PC-9 (cell line): ENCODE measurements around the gene ZFAND3. TPM values are rescaled to one million over a fixed set of nuclear protein-coding genes. Genes with fewer than 3 reads are reported as not detected.

Experiments used
- BruUV-seq: library from RNA; stranded (reverse); fragments of 400-500 nt; replicated peaks from 2 replicates; lab custom pipeline; 2021; lab: Mats Ljungman, UMichigan
- CTCF ChIA-PET: fragments of 300-600 bp; sonication (Branson Sonifier 250); formaldehyde crosslinking; loops from one replicate; lab custom pipeline; 2022; ENCODE audit warnings: antibody characterized with exemption; lab: Charles Lee
- POLR2A ChIA-PET: fragments of 300-600 bp; sonication (Branson Sonifier 250); formaldehyde crosslinking; loops from one replicate; lab custom pipeline; 2022; ENCODE audit warnings: antibody characterized with exemption; ENCODE audit not compliant: unreplicated experiment; lab: Charles Lee
- DNase-seq, 2 experiments: peaks; one replicate each; pipeline versions ENCODE4 v3.0.0 to v3.0.0-alpha.2; 2015 to 2022; ENCODE audit warnings: mixed read lengths in 1 of 2
- H2AFZ ChIP-seq: fragments of 200-600 bp; sonication (generic); 2 replicates; pipeline ENCODE4 v1.8.1; 2017; ENCODE audit warnings: antibody characterized with exemption
- H3F3A ChIP-seq: fragments of 200-600 bp; sonication (generic); 2 replicates; pipeline ENCODE4 v1.8.1; 2017; ENCODE audit warnings: antibody characterized with exemption, mild to moderate bottlenecking, low read depth; ENCODE audit not compliant: insufficient read depth
- H3K27ac ChIP-seq: fragments of 200-600 bp; sonication (generic); 2 replicates; pipeline ENCODE4 v1.6.1; 2016; ENCODE audit warnings: mixed run types
- H3K27me3 ChIP-seq: fragments of 200-600 bp; sonication (generic); 2 replicates; pipeline ENCODE4 v1.6.1; 2016; ENCODE audit warnings: low read depth, mixed run types; ENCODE audit not compliant: insufficient read depth
- H3K36me3 ChIP-seq: fragments of 200-600 bp; sonication (generic); 2 replicates; pipeline ENCODE4 v1.6.1; 2016; ENCODE audit warnings: low read depth, mixed run types
- H3K4me1 ChIP-seq: fragments of 200-600 bp; sonication (generic); replicated peaks from 2 replicates; pipeline ENCODE4 v1.6.1; 2016; ENCODE audit warnings: mixed run types; ENCODE audit not compliant: insufficient read depth
- H3K4me2 ChIP-seq: fragments of 200-600 bp; sonication (generic); 2 replicates; pipeline ENCODE4 v1.6.1; 2017; ENCODE audit warnings: mixed run types
- H3K4me3 ChIP-seq: fragments of 200-600 bp; sonication (generic); 2 replicates; pipeline ENCODE4 v1.6.1; 2016; ENCODE audit warnings: mixed run types
- H3K79me2 ChIP-seq: fragments of 200-600 bp; sonication (generic); 2 replicates; pipeline ENCODE4 v1.6.1; 2017; ENCODE audit warnings: low read depth, mixed run types
- H3K9me2 ChIP-seq: fragments of 200-600 bp; sonication (generic); 2 replicates; pipeline ENCODE4 v1.8.1; 2017; ENCODE audit warnings: mild to moderate bottlenecking; ENCODE audit not compliant: insufficient read depth
- H3K9me3 ChIP-seq: fragments of 200-600 bp; sonication (generic); 2 replicates; pipeline ENCODE4 v1.8.1; 2016; ENCODE audit warnings: low read depth; ENCODE audit not compliant: insufficient read depth
- H4K20me1 ChIP-seq: fragments of 200-600 bp; sonication (generic); 2 replicates; pipeline ENCODE4 v1.8.1; 2017; ENCODE audit not compliant: insufficient read depth
- CTCF ChIP-seq: fragments of 200-600 bp; sonication (generic); conservative IDR thresholded peaks from 2 replicates; pipeline ENCODE4 v1.6.1; 2017; ENCODE audit warnings: mixed run types, antibody characterized with exemption, mild to moderate bottlenecking, moderate library complexity
- EZH2 ChIP-seq: fragments of 200-600 bp; sonication (generic); IDR thresholded peaks from 2 replicates; pipeline ENCODE4 v1.8.0; 2017; ENCODE audit warnings: antibody characterized with exemption, low read depth
- intact Hi-C: fragments of 100-400 bp; cut with micrococcal nuclease; formaldehyde crosslinking; loops from one replicate; pipeline ENCODE4 v1.10.0; 2022; ENCODE audit not compliant: unreplicated experiment
- total RNA-seq: library from RNA; stranded (reverse); gene quantifications from 2 replicates; pipeline ENCODE4 v1.2.3, GENCODE V29; 2021

The ZFAND3 gene
- total RNA-seq, 1 experiment from 2014 or later: 46.8 TPM

DNA sequence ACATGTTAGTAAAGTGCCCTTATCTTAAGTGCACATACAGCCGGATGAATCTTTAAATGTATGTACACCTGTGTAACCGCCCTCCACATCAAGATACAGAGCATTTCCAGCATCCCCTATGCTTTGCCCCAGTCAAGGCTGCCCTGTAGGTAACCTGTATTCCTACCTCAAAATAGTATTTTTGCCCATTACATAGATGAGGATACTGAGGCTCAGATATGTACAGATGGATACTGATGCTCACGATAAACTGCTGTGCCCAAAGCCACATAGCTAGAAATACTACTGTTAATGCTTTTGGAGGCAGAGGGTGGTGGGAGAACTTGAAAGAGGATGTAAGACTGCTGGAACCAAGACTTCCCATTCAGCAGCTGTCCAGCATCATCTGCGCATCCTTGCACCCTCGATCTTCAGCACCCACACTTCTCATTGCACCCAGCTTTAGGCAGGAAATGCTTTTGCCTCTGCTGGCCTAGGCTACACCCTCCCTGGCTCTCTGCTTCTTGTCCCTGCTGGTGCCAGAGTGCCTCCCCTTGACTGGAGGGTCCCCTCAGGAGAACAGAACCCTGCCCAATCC, 27.0 kb upstream of the ZFAND3 start:
- Histone ChIP-seq H3F3A (0 out of 2 replicates have a peak, but pooled peaks cover 6% of the 10 kb centered on the region), H2AFZ (no peak overlapping the region), H3K4me1 (peaks cover 16% of the 10 kb centered on the region), H3K79me2 (no peaks in the 10 kb centered on the region), H3K4me2 (no peak overlapping the region), H3K27ac (no peak overlapping the region), H3K27me3 (no peaks in the 10 kb centered on the region), H4K20me1 (no peaks in the 10 kb centered on the region), H3K36me3 (no peaks in the 10 kb centered on the region), H3K9me2 (no peaks in the 10 kb centered on the region), H3K9me3 (no peaks in the 10 kb centered on the region), H3K4me3 (no peak overlapping the region)
- no peak for DNase-seq
- ChIA-PET CTCF (interaction anchor here (0.6 to 0.7 kb wide), 2 partner anchors 20 to 58 kb away, joined by 7 to 9 read pairs; no protein-coding TSS in a partner anchor), POLR2A (no interaction called here)
- no TSS peak for BruUV-seq
- intact Hi-C loops: loop anchor here (10.0 kb wide), 2 partner anchors 222 to 702 kb away; no protein-coding TSS in a partner anchor
- TF ChIP-seq CTCF: no peak
- TF ChIP-seq EZH2: no peak

- Histone ChIP-seq H3F3A (0 out of 2 replicates have a peak, but pooled peaks cover 5% of the 10 kb centered on the region), H3K27me3 (no peaks in the 10 kb centered on the region), H3K27ac (no peak overlapping the region), H3K79me2 (no peaks in the 10 kb centered on the region), H4K20me1 (no peaks in the 10 kb centered on the region), H3K4me2 (no peak overlapping the region), H3K4me1 (peaks cover 15% of the 10 kb centered on the region), H2AFZ (no peak overlapping the region), H3K9me3 (no peaks in the 10 kb centered on the region), H3K4me3 (no peak overlapping the region), H3K9me2 (no peaks in the 10 kb centered on the region), H3K36me3 (no peaks in the 10 kb centered on the region)
- intact Hi-C loops: loop anchor here (10.0 kb wide), 2 partner anchors 222 to 702 kb away; no protein-coding TSS in a partner anchor
- ChIA-PET POLR2A (no interaction called here), CTCF (no interaction called here)
- no peak for DNase-seq
- BruUV-seq: no TSS peak
- TF ChIP-seq CTCF (no peak), EZH2 (no peak)
Observed at GRCh38 chr6:37793067-37793466, 26.5 kb upstream of the ZFAND3 start.

GRCh38 chr6:37794825-37795224, 24.7 kb upstream of the ZFAND3 start:
- DNase-seq: no peak
- intact Hi-C loops: loop anchor here (10.0 kb wide), 2 partner anchors 220 to 700 kb away; no protein-coding TSS in a partner anchor
- POLR2A ChIA-PET: interaction anchor here (0.7 kb wide), 1 partner anchor 8 kb away, joined by 6 read pairs; no protein-coding TSS in a partner anchor

More at GRCh38 chr6:37794825-37795224, 24.7 kb upstream of the ZFAND3 start:
- CTCF ChIA-PET: interaction anchor here (0.7 kb wide), 1 partner anchor 316 kb away, joined by 3 read pairs; no protein-coding TSS in a partner anchor
- Histone ChIP-seq H3K27ac (no peak overlapping the region), H3K9me2 (no peaks in the 10 kb centered on the region), H2AFZ (no peak overlapping the region), H3K4me3 (no peak overlapping the region), H3K9me3 (no peaks in the 10 kb centered on the region), H3F3A (0 out of 2 replicates have a peak, but pooled peaks cover 2% of the 10 kb centered on the region), H3K79me2 (no peaks in the 10 kb centered on the region), H4K20me1 (no peaks in the 10 kb centered on the region), H3K36me3 (no peaks in the 10 kb centered on the region), H3K27me3 (no peaks in the 10 kb centered on the region), H3K4me1 (peaks cover 7% of the 10 kb centered on the region), H3K4me2 (no peak overlapping the region)
- BruUV-seq: no TSS peak
- no peak for TF ChIP-seq CTCF
- no peak for TF ChIP-seq EZH2
